Left ventricle myocardium superior (tissue), 1 donor: ENCODE results near the gene GGT6. TPM values are rescaled to one million over a fixed set of nuclear protein-coding genes. Genes with fewer than 3 reads are reported as not detected.

Source experiments
- ATAC-seq: fragments of 200-7000 bp; cut with Tn5 transposase; one replicate; pipeline ENCODE4 v1.9.1; 2020; ENCODE audit warnings: mild to moderate bottlenecking, moderate library complexity
- DNase-seq: peaks from one replicate; pipeline ENCODE4 v3.0.0-alpha.2; 2020
- intact Hi-C: fragments of 100-400 bp; cut with micrococcal nuclease; formaldehyde crosslinking; loops from one replicate; pipeline ENCODE4 v1.11.0; 2022
- total RNA-seq: library from RNA; stranded (reverse); fragmentation: NEBNext Ultra II Directional; extraction: Animal tissue kit (Norgen Biotek cat#: 25700); gene quantifications from one replicate; pipeline ENCODE4 v1.2.1, GENCODE V29; 2021
- donor health status: DM: no; HTN: yes; CAD: no; lungs with severe emphysema.

Gene GGT6
- total RNA-seq, 1 donor from 2014 or later = 0.22 TPM

- intact Hi-C loops = no loop called here
- no peak for DNase-seq
- no peak for ATAC-seq
Observed at GRCh38 chr17:4514779-4515178, 45.6 kb downstream of the GGT6 start.

GRCh38 chr17:4514206-4514605 is 46.2 kb downstream of the GGT6 start:
- intact Hi-C loops = no loop called here
- DNase-seq (no peak), ATAC-seq (no peak)

GRCh38 chr17:4513113-4514032 is 47.0 kb downstream of the GGT6 start:
- no peak for DNase-seq
- intact Hi-C loops = no loop called here

GRCh38 chr17:4512156-4513112 is 47.9 kb downstream of the GGT6 start:
- intact Hi-C loops = no loop called here

More at GRCh38 chr17:4513113-4514032, 47.0 kb downstream of the GGT6 start:
- no peak for ATAC-seq

GRCh38 chr17:4511199-4511932 is 49.0 kb downstream of the GGT6 start:
- ATAC-seq (no peak), DNase-seq (no peak)
- intact Hi-C loops = no loop called here

More at GRCh38 chr17:4512156-4513112, 47.9 kb downstream of the GGT6 start:
- ATAC-seq = no peak
- no peak for DNase-seq

- ATAC-seq (no peak), DNase-seq (no peak)
- intact Hi-C loops = no loop called here
Observed at GRCh38 chr17:4510618-4510941, 49.8 kb downstream of the GGT6 start.

GRCh38 chr17:4509923-4510617 is 50.3 kb downstream of the GGT6 start:
- DNase-seq = peak; percentile 62
- intact Hi-C loops = no loop called here
- ATAC-seq = peak; percentile 48

- intact Hi-C loops = no loop called here
- DNase-seq (no peak), ATAC-seq (peak; percentile 29)
Observed at GRCh38 chr17:4509401-4509800, 51.0 kb downstream of the GGT6 start.

- DNase-seq (no peak), ATAC-seq (no peak)
- intact Hi-C loops = no loop called here
Observed at GRCh38 chr17:4508207-4508606, 52.2 kb downstream of the GGT6 start.

- intact Hi-C loops = no loop called here
- no peak for DNase-seq
- ATAC-seq = no peak
Observed at GRCh38 chr17:4507361-4508111, 52.8 kb downstream of the GGT6 start.

Other genes with a start within 250 kb of the GGT6 start
- gene UBE2G1, start 193.9 kb downstream of the GGT6 start, total RNA-seq = 105 TPM
- 1.0 TPM for gene SPNS3, start 126.6 kb downstream of the GGT6 start, total RNA-seq
- 12.7 TPM for gene SPNS2, start 61.7 kb downstream of the GGT6 start, total RNA-seq
- gene MYBBP1A, start 5.2 kb downstream of the GGT6 start, total RNA-seq = 18.5 TPM
- gene SMTNL2, start 24.0 kb upstream of the GGT6 start, total RNA-seq = 47.4 TPM
- gene ALOX15, start 81.1 kb upstream of the GGT6 start, total RNA-seq = 4.5 TPM
- gene PELP1, start 143.6 kb upstream of the GGT6 start, total RNA-seq = 36.8 TPM
- gene ARRB2, start 150.1 kb upstream of the GGT6 start, total RNA-seq = 35.0 TPM
- 18.0 TPM for gene MED11, start 170.9 kb upstream of the GGT6 start, total RNA-seq
- gene ZMYND15, start 179.3 kb upstream of the GGT6 start, total RNA-seq = 0.20 TPM
- 3.5 TPM for gene CXCL16, start 179.4 kb upstream of the GGT6 start, total RNA-seq
- not detected for gene TM4SF5, start 211.3 kb upstream of the GGT6 start, total RNA-seq
- gene VMO1, start 225.8 kb upstream of the GGT6 start, total RNA-seq = 0.69 TPM
- not detected for gene GLTPD2, start 228.4 kb upstream of the GGT6 start, total RNA-seq
- gene PSMB6, start 235.6 kb upstream of the GGT6 start, total RNA-seq = 199 TPM
- 13.3 TPM for gene PLD2, start 246.6 kb upstream of the GGT6 start, total RNA-seq